ENCODE data around the gene BARHL1.

BARHL1 gene

GRCh38 chr9:132586830-132587591, 4.6 kb downstream of the BARHL1 start:
- no peaks in the 10 kb centered on the region for H3K9me3 ChIP-seq (ENCODE audit: low read depth, low read length)
- no peak overlapping the region for H3K4me3 ChIP-seq
- H3K36me3 ChIP-seq (ENCODE audit: insufficient read depth, low read length), result no peaks in the 10 kb centered on the region
- DNase-seq (ENCODE audit: low read depth, low spot score), result no peak
- H3K27ac ChIP-seq, result no peak overlapping the region
- H3K9ac ChIP-seq (ENCODE audit: insufficient read length), result no peak overlapping the region
- no peak for TF ChIP-seq FOXP2 (optimal IDR thresholded peaks at IDR 0.05; ENCODE audit: control extremely low read depth, extremely low read length, insufficient read depth)
- TF ChIP-seq EZH2 (IDR thresholded peaks at IDR 0.05), result no peak
- TF ChIP-seq POLR2AphosphoS5 (IDR thresholded peaks at IDR 0.05; ENCODE audit: borderline replicate concordance, low read depth, low read length), result no peak

DNA sequence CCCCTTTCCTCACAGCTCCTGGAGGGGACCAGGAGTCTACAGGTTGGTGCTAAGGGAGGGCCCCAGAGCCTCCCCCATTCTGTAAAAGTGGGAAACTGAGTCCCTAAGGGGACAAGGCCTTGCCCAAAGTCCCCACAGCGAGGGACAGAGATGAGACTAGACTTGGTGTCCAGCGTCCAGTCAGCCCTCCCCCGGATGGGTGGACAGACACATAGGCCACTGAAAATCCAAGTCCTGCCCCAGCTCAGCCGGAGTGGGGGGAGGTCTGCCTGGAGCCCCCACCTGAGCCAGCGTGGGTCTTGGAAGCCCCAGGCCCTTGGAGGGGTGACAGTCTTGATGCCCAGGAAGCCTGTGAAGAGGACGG, 5.2 kb downstream of the BARHL1 start:
- Histone ChIP-seq H3K27ac (no peak overlapping the region), H3K36me3 (ENCODE audit: insufficient read depth, low read length) (no peaks in the 10 kb centered on the region), H3K9ac (ENCODE audit: insufficient read length) (no peak overlapping the region), H3K4me3 (no peak overlapping the region), H3K9me3 (ENCODE audit: low read depth, low read length) (no peaks in the 10 kb centered on the region)
- no peak for DNase-seq (ENCODE audit: low read depth, low spot score)
- no peak for TF ChIP-seq EZH2 (IDR thresholded peaks at IDR 0.05)
- no peak for TF ChIP-seq POLR2AphosphoS5 (IDR thresholded peaks at IDR 0.05; ENCODE audit: borderline replicate concordance, low read depth, low read length)
- TF ChIP-seq FOXP2 (optimal IDR thresholded peaks at IDR 0.05; ENCODE audit: control extremely low read depth, extremely low read length, insufficient read depth), result no peak

DNA sequence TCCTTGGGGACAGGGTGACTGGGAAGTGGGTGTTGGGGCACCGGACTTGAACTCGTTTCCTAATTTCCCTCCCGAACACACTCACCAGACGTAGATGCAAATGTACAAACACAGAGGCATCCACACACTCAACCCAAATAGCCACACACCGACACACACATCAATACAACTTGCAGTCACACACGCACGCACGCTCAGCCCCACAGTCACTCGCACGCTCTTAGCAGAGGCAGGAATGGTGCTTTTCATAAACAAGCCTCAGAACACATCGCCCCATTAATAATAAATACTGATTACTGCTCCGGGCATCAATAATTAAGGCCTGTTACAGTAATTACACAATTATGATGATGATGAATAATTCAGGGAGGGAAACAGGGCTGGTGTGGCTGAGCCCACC, 5.7 kb downstream of the BARHL1 start:
- Histone ChIP-seq H3K36me3 (ENCODE audit: insufficient read depth, low read length) (no peaks in the 10 kb centered on the region; the same call in 1 of the 2 replicates), H3K27ac (no peak overlapping the region), H3K9me3 (ENCODE audit: low read depth, low read length) (no peaks in the 10 kb centered on the region), H3K9ac (ENCODE audit: insufficient read length) (no peak overlapping the region), H3K4me3 (no peak overlapping the region)
- no peak for TF ChIP-seq POLR2AphosphoS5 (IDR thresholded peaks at IDR 0.05; ENCODE audit: borderline replicate concordance, low read depth, low read length)
- no peak for DNase-seq (ENCODE audit: low read depth, low spot score)

- H3K27ac ChIP-seq, result no peak overlapping the region
- TF ChIP-seq POLR2AphosphoS5 (IDR thresholded peaks at IDR 0.05; ENCODE audit: borderline replicate concordance, low read depth, low read length) (no peak), FOXP2 (optimal IDR thresholded peaks at IDR 0.05; ENCODE audit: control extremely low read depth, extremely low read length, insufficient read depth) (no peak), EZH2 (IDR thresholded peaks at IDR 0.05) (no peak)
- no peak for DNase-seq (ENCODE audit: low read depth, low spot score)
- no peak overlapping the region for H3K9ac ChIP-seq (ENCODE audit: insufficient read length)
- H3K4me3 ChIP-seq, result no peak overlapping the region
- H3K36me3 ChIP-seq (ENCODE audit: insufficient read depth, low read length), result no peaks in the 10 kb centered on the region; the same call in 1 of the 2 replicates
- no peaks in the 10 kb centered on the region for H3K9me3 ChIP-seq (ENCODE audit: low read depth, low read length)
Measured at GRCh38 chr9:132588501-132589147, 6.2 kb downstream of the BARHL1 start.

- H3K9ac ChIP-seq (ENCODE audit: insufficient read length), result no peak overlapping the region
- no peak overlapping the region for H3K4me3 ChIP-seq
- TF ChIP-seq FOXP2 (optimal IDR thresholded peaks at IDR 0.05; ENCODE audit: control extremely low read depth, extremely low read length, insufficient read depth) (no peak), EZH2 (IDR thresholded peaks at IDR 0.05) (peak; percentile 99)
- no peak overlapping the region for H3K27ac ChIP-seq
- DNase-seq (ENCODE audit: low read depth, low spot score), result no peak
- peaks cover 2% of the 10 kb centered on the region; the same call in 1 of the 2 replicates for H3K36me3 ChIP-seq (ENCODE audit: insufficient read depth, low read length)
- no peaks in the 10 kb centered on the region for H3K9me3 ChIP-seq (ENCODE audit: low read depth, low read length)
Measured at GRCh38 chr9:132589148-132590036, 7.0 kb downstream of the BARHL1 start.

GRCh38 chr9:132590037-132590317, 7.6 kb downstream of the BARHL1 start:
- TF ChIP-seq EZH2 (IDR thresholded peaks at IDR 0.05) (no peak), POLR2AphosphoS5 (IDR thresholded peaks at IDR 0.05; ENCODE audit: borderline replicate concordance, low read depth, low read length) (no peak), FOXP2 (optimal IDR thresholded peaks at IDR 0.05; ENCODE audit: control extremely low read depth, extremely low read length, insufficient read depth) (no peak)
- Histone ChIP-seq H3K9ac (ENCODE audit: insufficient read length) (no peak overlapping the region), H3K9me3 (ENCODE audit: low read depth, low read length) (no peaks in the 10 kb centered on the region), H3K36me3 (ENCODE audit: insufficient read depth, low read length) (peaks cover 8% of the 10 kb centered on the region; the same call in 1 of the 2 replicates), H3K27ac (no peak overlapping the region), H3K4me3 (no peak overlapping the region)
- DNase-seq (ENCODE audit: low read depth, low spot score), result no peak

DNA sequence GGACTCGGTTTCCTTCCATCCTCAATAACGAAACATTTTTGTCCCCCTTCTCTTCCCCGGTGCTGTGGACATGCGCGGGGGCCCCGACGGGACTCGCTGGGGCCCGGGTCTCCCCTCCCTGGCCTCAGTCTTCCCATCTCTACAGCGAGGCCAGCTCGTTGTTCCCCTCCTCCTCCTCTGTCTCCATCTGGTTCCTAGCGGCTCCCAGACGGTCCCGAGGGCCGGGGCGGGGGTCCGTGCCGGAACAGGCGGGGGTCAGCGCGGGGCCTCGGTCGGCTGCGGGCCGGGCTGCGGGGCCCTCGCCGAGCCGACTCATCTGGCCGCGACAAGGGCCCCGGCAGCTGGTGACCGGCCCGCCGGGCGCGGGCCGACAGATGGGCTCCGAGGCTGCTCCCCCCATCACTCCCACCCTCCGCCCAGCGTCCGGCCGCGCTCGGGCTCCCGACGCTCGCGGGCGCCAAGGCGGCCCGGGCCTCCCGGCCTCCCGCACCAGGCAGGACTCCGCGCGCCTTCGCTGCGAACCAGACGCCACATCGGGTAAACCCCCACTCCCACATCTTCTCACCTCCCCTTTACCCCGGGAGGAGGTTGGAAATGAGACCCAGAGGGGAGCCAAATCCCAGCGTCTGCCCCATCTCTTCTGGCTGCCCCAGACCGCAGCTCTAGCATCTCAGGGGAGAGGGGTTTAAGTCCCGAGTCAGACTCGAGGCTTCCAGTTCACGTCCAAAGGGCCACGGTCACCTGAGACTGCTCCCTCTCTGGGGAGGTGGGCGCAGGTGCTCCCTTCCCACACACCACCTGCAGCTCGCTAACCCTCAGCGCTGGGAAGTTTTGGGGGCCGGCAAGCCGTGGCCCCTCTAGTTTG, 8.1 kb downstream of the BARHL1 start:
- Histone ChIP-seq H3K27ac (no peak overlapping the region), H3K9me3 (ENCODE audit: low read depth, low read length) (no peaks in the 10 kb centered on the region), H3K4me3 (no peak overlapping the region), H3K9ac (ENCODE audit: insufficient read length) (no peak overlapping the region), H3K36me3 (ENCODE audit: insufficient read depth, low read length) (peaks cover 11% of the 10 kb centered on the region; the same call in 1 of the 2 replicates)
- TF ChIP-seq POLR2AphosphoS5 (IDR thresholded peaks at IDR 0.05; ENCODE audit: borderline replicate concordance, low read depth, low read length) (no peak), FOXP2 (optimal IDR thresholded peaks at IDR 0.05; ENCODE audit: control extremely low read depth, extremely low read length, insufficient read depth) (no peak), EZH2 (IDR thresholded peaks at IDR 0.05) (no peak)
- DNase-seq (ENCODE audit: low read depth, low spot score), result no peak

Measured in SK-N-MC (cell line).